Hepatocyte (in vitro differentiated cells): ENCODE data around the gene SNCA. TPM values are rescaled to one million over a fixed set of nuclear protein-coding genes. Genes with fewer than 3 reads are reported as not detected.

ENCODE experiments used
- DNase-seq: peaks from one replicate; pipeline ENCODE4 v3.0.0-alpha.2; 2016; ENCODE audit warnings: low spot score
- H2AFZ ChIP-seq: fragments of 200-600 bp; sonication (generic); 2 replicates; pipeline ENCODE4 v1.6.0; 2016; ENCODE audit warnings: antibody characterized with exemption, mild to moderate bottlenecking
- H3K27ac ChIP-seq: fragments of 200-600 bp; sonication (generic); 2 replicates; pipeline ENCODE4 v1.5.1; 2016; ENCODE audit warnings: mild to moderate bottlenecking
- H3K27me3 ChIP-seq: fragments of 200-600 bp; sonication (generic); 2 replicates; pipeline ENCODE4 v1.6.1; 2016
- H3K36me3 ChIP-seq: fragments of 200-600 bp; sonication (generic); replicated peaks from 2 replicates; pipeline ENCODE4 v1.5.1; 2016; ENCODE audit warnings: low read depth; ENCODE audit not compliant: insufficient read depth
- H3K4me1 ChIP-seq: fragments of 200-600 bp; sonication (generic); 2 replicates; pipeline ENCODE4 v1.5.1; 2016; ENCODE audit warnings: mild to moderate bottlenecking, moderate library complexity; ENCODE audit not compliant: insufficient read depth
- H3K4me2 ChIP-seq: fragments of 200-600 bp; sonication (generic); 2 replicates; pipeline ENCODE4 v1.6.0; 2016
- H3K4me3 ChIP-seq: fragments of 200-600 bp; sonication (generic); 2 replicates; pipeline ENCODE4 v1.5.1; 2016; ENCODE audit warnings: mild to moderate bottlenecking
- H3K79me2 ChIP-seq: fragments of 200-600 bp; sonication (generic); 2 replicates; pipeline ENCODE4 v1.6.0; 2017; ENCODE audit warnings: mild to moderate bottlenecking
- H3K9me2 ChIP-seq: fragments of 200-600 bp; sonication (generic); replicated peaks from 2 replicates; pipeline ENCODE4 v1.6.0; 2017; ENCODE audit warnings: mild to moderate bottlenecking; ENCODE audit not compliant: insufficient read depth
- H3K9me3 ChIP-seq: fragments of 200-600 bp; sonication (generic); 2 replicates; pipeline ENCODE4 v1.5.1; 2016; ENCODE audit warnings: low read depth, mild to moderate bottlenecking
- H4K20me1 ChIP-seq: fragments of 200-600 bp; sonication (generic); 2 replicates; pipeline ENCODE4 v1.6.0; 2016; ENCODE audit warnings: mild to moderate bottlenecking; ENCODE audit not compliant: insufficient read depth, poor library complexity, severe bottlenecking
- EZH2 ChIP-seq: fragments of 200-600 bp; sonication (generic); IDR thresholded peaks from 2 replicates; pipeline ENCODE4 v1.6.1; 2016; ENCODE audit warnings: antibody characterized with exemption, mild to moderate bottlenecking, borderline replicate concordance
- EZH2phosphoT487 ChIP-seq: fragments of 200-600 bp; sonication (generic); IDR thresholded peaks from one replicate; pipeline ENCODE4 v1.6.1; 2018; ENCODE audit warnings: antibody characterized with exemption, mild to moderate bottlenecking, low read depth, moderate library complexity; ENCODE audit not compliant: unreplicated experiment, severe bottlenecking
- WGBS: methylation state at CpG from one replicate; pipeline ENCODE4 v1.1.6; 2016; ENCODE audit warnings: low lambda C conversion rate; ENCODE audit errors: missing lambda C conversion rate; 5-methylcytosine and 5-hydroxymethylcytosine counted together
- polyA plus RNA-seq: library from polyadenylated mRNA; unstranded; fragments of >200 nt; fragmentation: Nextera tagmentation; extraction: Ambion mirVana; gene quantifications from 2 replicates; pipeline ENCODE4 v1.2.1, GENCODE V29; 2016
- total RNA-seq: library from RNA; depleted of rRNA; stranded (reverse); fragments of >200 nt; gene quantifications from 2 replicates; pipeline ENCODE4 v1.2.3, GENCODE V29; 2014
- TF ChIP-seq, protein P1 (sequence below): fragments of 200-600 bp; sonication (generic); IDR thresholded peaks from 2 replicates; pipeline ENCODE4 v1.5.1; 2016; ENCODE audit warnings: antibody characterized with exemption, mild to moderate bottlenecking; ENCODE audit not compliant: poor library complexity

The SNCA gene
- total and polyA plus RNA-seq, 2 experiments from 2014 or later: 8.9 to 14.0 TPM

DNA sequence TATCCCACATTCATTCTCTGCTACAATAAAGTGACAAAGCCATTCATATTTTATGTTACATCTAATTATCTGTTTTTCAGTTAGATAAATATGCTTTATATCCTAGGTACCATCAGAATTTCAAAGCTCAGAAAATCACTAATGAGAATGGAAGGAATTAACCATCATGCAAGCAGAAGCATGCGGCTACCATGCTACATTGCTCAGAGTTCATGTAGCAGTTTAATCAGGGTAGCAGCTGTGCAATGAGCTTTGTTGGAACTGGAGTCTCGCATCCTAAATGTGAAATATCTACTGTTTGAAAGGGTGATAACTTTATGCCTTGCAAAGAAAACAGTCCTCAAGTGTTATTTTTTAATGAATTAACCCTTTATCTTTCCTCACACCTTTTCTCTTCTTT is 77.5 kb downstream of the SNCA start:
- Histone ChIP-seq H3K79me2 (no peaks in the 10 kb centered on the region), H4K20me1 (no peaks in the 10 kb centered on the region), H3K4me2 (no peak overlapping the region), H2AFZ (no peak overlapping the region), H3K4me3 (no peak overlapping the region), H3K9me3 (no peaks in the 10 kb centered on the region), H3K36me3 (no peaks in the 10 kb centered on the region), H3K27me3 (no peaks in the 10 kb centered on the region), H3K9me2 (no peaks in the 10 kb centered on the region), H3K4me1 (no peaks in the 10 kb centered on the region), H3K27ac (no peak overlapping the region)
- DNase-seq: no peak
- 98% methylated on average over 2 of the region's 2 CpGs for WGBS
- TF ChIP-seq EZH2: no peak
- TF ChIP-seq, protein P1, sequence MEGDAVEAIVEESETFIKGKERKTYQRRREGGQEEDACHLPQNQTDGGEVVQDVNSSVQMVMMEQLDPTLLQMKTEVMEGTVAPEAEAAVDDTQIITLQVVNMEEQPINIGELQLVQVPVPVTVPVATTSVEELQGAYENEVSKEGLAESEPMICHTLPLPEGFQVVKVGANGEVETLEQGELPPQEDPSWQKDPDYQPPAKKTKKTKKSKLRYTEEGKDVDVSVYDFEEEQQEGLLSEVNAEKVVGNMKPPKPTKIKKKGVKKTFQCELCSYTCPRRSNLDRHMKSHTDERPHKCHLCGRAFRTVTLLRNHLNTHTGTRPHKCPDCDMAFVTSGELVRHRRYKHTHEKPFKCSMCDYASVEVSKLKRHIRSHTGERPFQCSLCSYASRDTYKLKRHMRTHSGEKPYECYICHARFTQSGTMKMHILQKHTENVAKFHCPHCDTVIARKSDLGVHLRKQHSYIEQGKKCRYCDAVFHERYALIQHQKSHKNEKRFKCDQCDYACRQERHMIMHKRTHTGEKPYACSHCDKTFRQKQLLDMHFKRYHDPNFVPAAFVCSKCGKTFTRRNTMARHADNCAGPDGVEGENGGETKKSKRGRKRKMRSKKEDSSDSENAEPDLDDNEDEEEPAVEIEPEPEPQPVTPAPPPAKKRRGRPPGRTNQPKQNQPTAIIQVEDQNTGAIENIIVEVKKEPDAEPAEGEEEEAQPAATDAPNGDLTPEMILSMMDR: no peak
- no peak for TF ChIP-seq EZH2phosphoT487

DNA sequence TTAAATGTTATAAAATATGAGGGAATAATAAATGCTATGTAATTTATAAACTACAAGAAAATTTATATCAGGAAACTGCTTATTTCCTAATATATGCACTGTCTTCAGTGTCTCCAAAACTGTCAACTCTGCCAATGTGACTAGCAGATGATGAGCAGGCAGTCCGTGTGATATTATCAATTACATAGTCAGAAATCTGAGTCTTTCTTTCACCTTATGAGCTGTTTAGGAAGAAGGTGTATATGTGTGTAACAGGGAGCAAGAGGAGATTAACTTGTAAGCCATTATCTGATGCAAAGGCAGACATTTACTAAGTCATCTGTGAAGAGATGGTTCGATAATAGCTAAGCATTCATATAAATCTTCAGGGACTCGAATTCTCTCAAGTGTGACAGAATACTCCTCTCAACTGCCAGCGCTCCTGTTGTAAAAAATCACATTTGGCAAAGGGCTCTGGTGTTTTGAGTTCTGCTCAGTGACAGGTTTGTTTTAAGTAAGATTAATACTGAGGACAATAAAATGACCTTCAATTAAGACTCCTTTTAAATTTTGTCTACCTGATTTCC is 79.7 kb downstream of the SNCA start:
- TF ChIP-seq EZH2: no peak
- TF ChIP-seq, protein P1: no peak
- Histone ChIP-seq H3K27me3 (no peaks in the 10 kb centered on the region), H3K79me2 (no peaks in the 10 kb centered on the region), H3K4me2 (no peak overlapping the region), H3K4me1 (peaks cover 13% of the 10 kb centered on the region), H3K4me3 (no peak overlapping the region), H3K9me2 (no peaks in the 10 kb centered on the region), H4K20me1 (no peaks in the 10 kb centered on the region), H3K9me3 (no peaks in the 10 kb centered on the region), H3K27ac (no peak overlapping the region), H3K36me3 (no peaks in the 10 kb centered on the region), H2AFZ (no peak overlapping the region)
- no peak for DNase-seq
- WGBS: 65% methylated on average over 4 of the region's 4 CpGs

DNA sequence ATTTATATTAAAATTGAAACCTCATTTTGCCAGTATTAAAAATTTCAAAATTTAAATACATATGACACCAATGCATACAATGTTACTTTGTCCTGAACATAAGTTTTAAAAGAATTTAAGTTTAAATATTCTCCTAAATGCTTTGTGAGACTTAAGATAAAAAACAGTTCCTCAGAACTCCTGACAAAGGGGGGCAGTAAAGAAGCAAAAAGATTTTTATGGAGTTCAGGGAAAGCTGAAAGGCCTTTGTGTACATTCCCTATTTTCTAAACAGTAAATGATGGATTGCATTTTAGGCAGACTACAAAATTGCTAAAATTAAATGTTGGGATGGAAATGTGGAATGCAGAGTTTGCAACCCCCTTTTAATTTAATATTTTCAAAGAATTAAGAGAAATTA is 81.7 kb downstream of the SNCA start:
- no peaks in the 10 kb centered on the region for H3K36me3 ChIP-seq
- DNase-seq: no peak
- no peak overlapping the region for H3K27ac ChIP-seq
- H3K27me3 ChIP-seq: no peaks in the 10 kb centered on the region
- H2AFZ ChIP-seq: no peak overlapping the region
- H3K9me2 ChIP-seq: no peaks in the 10 kb centered on the region
- no peak for TF ChIP-seq EZH2phosphoT487
- TF ChIP-seq, protein P1: no peak
- TF ChIP-seq EZH2: no peak
- no peak overlapping the region for H3K4me3 ChIP-seq
- no peaks in the 10 kb centered on the region for H4K20me1 ChIP-seq
- H3K4me1 ChIP-seq: peaks cover 13% of the 10 kb centered on the region
- no peaks in the 10 kb centered on the region for H3K9me3 ChIP-seq
- no peaks in the 10 kb centered on the region for H3K79me2 ChIP-seq
- no peak overlapping the region for H3K4me2 ChIP-seq

DNA sequence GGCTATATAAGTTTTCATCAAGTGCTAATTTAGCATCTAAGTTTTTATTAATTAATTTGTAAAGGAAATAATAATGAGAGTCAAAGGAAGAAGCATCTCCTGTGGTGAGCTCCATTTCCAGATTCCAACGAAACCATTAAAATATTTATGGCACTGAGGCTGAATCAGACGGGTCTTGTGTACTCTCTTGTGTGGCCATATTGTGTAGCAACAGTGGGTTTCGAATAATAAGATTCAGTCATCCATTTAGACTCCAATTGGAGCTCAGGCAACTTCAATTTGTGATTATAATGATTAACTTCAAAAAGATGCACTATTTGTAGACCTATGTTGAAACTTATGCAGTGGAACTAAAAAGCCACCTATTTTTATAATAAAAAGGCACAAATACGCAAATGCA is 82.4 kb downstream of the SNCA start:
- H3K27ac ChIP-seq: peak overlapping the region; percentile 60
- H3K4me1 ChIP-seq: peaks cover 13% of the 10 kb centered on the region
- H3K36me3 ChIP-seq: no peaks in the 10 kb centered on the region
- H3K27me3 ChIP-seq: no peaks in the 10 kb centered on the region
- no peak overlapping the region for H3K4me3 ChIP-seq
- no peak overlapping the region for H3K4me2 ChIP-seq
- TF ChIP-seq, protein P1: no peak
- TF ChIP-seq EZH2 (no peak), EZH2phosphoT487 (no peak)
- no peaks in the 10 kb centered on the region for H3K79me2 ChIP-seq
- no peaks in the 10 kb centered on the region for H3K9me2 ChIP-seq
- 77% methylated on average over 4 of the region's 4 CpGs for WGBS
- H3K9me3 ChIP-seq: no peaks in the 10 kb centered on the region
- DNase-seq: no peak
- no peaks in the 10 kb centered on the region for H4K20me1 ChIP-seq
- H2AFZ ChIP-seq: no peak overlapping the region
